CD4-positive, alpha-beta memory T cell (primary cell): ENCODE measurements around the gene LIFR. TPM values are rescaled to one million over a fixed set of nuclear protein-coding genes. Genes with fewer than 3 reads are reported as not detected.

Experiments
- CTCF ChIA-PET: fragments of 350-600 bp; sonication (Branson Sonifier 250); formaldehyde crosslinking; loops from one replicate; lab custom pipeline; 2021; ENCODE audit warnings: inconsistent platforms; ENCODE audit not compliant: partially characterized antibody; lab: Charles Lee
- POLR2A ChIA-PET: fragments of 350-600 bp; sonication (Branson Sonifier 250); formaldehyde crosslinking; loops from one replicate; lab custom pipeline; 2021; ENCODE audit not compliant: partially characterized antibody; lab: Charles Lee
- DNase-seq, 5 donors: peaks; one replicate each; pipeline versions ENCODE4 v3.0.0 to v3.0.0-alpha.2; 2020 to 2022; ENCODE audit warnings: mixed read lengths in 1 of 5
- H3K27ac ChIP-seq: one replicate; pipeline ENCODE4 v1.7.0; 2013; ENCODE audit warnings: low read depth, low read length
- H3K27me3 ChIP-seq: 2 replicates; pipeline ENCODE4 v1.7.0; 2013; ENCODE audit warnings: mild to moderate bottlenecking, low read length, moderate library complexity; ENCODE audit not compliant: insufficient read depth
- H3K36me3 ChIP-seq: 2 replicates; pipeline ENCODE4 v1.7.0; 2013; ENCODE audit warnings: mild to moderate bottlenecking, low read length, moderate library complexity; ENCODE audit not compliant: insufficient read depth
- H3K4me1 ChIP-seq: 2 replicates; pipeline ENCODE4 v1.7.0; 2013; ENCODE audit warnings: mild to moderate bottlenecking, low read length, moderate library complexity; ENCODE audit not compliant: insufficient read depth
- H3K4me3 ChIP-seq, 2 donors: one replicate each; pipeline ENCODE4 v1.7.0; 2013; ENCODE audit warnings: low read length in 2 of 2, mild to moderate bottlenecking in 1 of 2
- H3K9me3 ChIP-seq, 2 donors: one replicate each; pipeline ENCODE4 v1.7.0; 2013; ENCODE audit warnings: low read length in 2 of 2, control low read depth in 1 of 2; ENCODE audit not compliant: control insufficient read depth in 1 of 2
- H3K27ac Mint-ChIP-seq, 7 donors: one replicate each; pipeline ENCODE4 v1.8.0; 2020 to 2021; ENCODE audit warnings: mixed read lengths in 7 of 7, mild to moderate bottlenecking in 6 of 7, inconsistent platforms in 3 of 7, moderate library complexity in 3 of 7
- H3K27me3 Mint-ChIP-seq, 2 donors: one replicate each; pipeline ENCODE4 v1.8.0; 2020 to 2021; ENCODE audit warnings: mixed read lengths in 2 of 2
- H3K36me3 Mint-ChIP-seq, 2 donors: one replicate each; pipeline ENCODE4 v1.8.0; 2020 to 2021; ENCODE audit warnings: mixed read lengths in 2 of 2, inconsistent platforms in 1 of 2, mild to moderate bottlenecking in 1 of 2
- H3K4me1 Mint-ChIP-seq, 4 donors: one replicate each; pipeline ENCODE4 v1.8.0; 2020 to 2021; ENCODE audit warnings: mixed read lengths in 4 of 4, mild to moderate bottlenecking in 1 of 4
- H3K4me3 Mint-ChIP-seq, 8 donors: one replicate each; pipeline ENCODE4 v1.8.0; 2020 to 2021; ENCODE audit warnings: mixed read lengths in 8 of 8, mild to moderate bottlenecking in 7 of 8, moderate library complexity in 6 of 8, inconsistent platforms in 3 of 8
- H3K9me3 Mint-ChIP-seq, 8 donors: one replicate each; pipeline ENCODE4 v1.8.0; 2020 to 2021; ENCODE audit warnings: mixed read lengths in 8 of 8, mild to moderate bottlenecking in 5 of 8, inconsistent platforms in 3 of 8, moderate library complexity in 1 of 8
- intact Hi-C: fragments of 100-400 bp; cut with micrococcal nuclease; formaldehyde crosslinking; loops from one replicate; pipeline ENCODE4 v1.15.1; 2023
- microRNA-seq: library from miRNA; unstranded; fragments of <30 nt; microRNA quantifications from one replicate; pipeline ENCODE4 v1.2.0, GENCODE V29; 2021; ENCODE audit warnings: borderline replicate concordance, borderline number of aligned reads, borderline microRNAs expressed, mixed read lengths
- polyA plus RNA-seq, 2 donors: library from polyadenylated mRNA; unstranded; fragments of 300-500 nt; fragmentation: Illumina TruSeq; gene quantifications; one replicate each; pipeline ENCODE4 v1.2.3, GENCODE V29; 2021
- total RNA-seq, 2 experiments: library from RNA; stranded (reverse); gene quantifications; one replicate each; pipeline ENCODE4 v1.2.3, GENCODE V29; 2021

LIFR gene
- total and polyA plus RNA-seq, 4 experiments from 2014 or later, result 0.23 to 0.42 TPM; not detected in 2

DNA sequence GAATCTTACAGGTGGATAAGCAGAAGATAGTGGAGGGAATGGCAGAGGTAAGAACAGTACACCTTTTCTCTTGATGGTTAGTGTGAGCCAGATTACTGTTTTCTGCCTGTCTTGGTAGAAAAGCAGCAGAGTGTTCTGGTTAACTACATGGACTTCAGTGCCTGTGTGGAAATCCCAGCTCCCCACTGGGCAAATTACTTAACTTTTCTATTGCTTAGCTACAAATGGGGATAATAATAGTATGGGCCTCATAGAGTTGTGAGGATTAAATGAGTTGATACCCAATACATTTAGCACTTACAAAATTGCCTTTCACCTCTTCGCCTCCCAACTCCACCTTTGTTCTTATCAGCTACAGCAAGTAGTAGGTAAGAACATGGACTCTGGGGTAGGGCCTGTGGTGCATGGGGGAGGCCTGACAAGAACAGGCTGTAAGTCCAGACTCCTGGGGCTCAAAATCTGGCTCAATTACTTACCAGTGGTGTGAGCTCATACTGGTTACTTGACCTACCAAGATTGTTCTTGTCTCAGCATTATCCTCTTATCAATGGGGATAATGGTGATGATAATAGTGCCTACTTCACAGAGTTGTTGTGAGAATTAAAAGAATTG is 125.1 kb downstream of the LIFR start:
- no peaks in the 10 kb centered on the region for H3K9me3 Mint-ChIP-seq
- POLR2A ChIA-PET, result no interaction called here
- H3K36me3 ChIP-seq, result no peaks in the 10 kb centered on the region
- no peaks in the 10 kb centered on the region for H3K36me3 Mint-ChIP-seq
- no peak overlapping the region for H3K4me3 ChIP-seq
- no peak for DNase-seq
- peaks cover 0 to 11% (median 6%) of the 10 kb centered on the region in 4 donors for H3K4me1 Mint-ChIP-seq
- H3K4me3 Mint-ChIP-seq, result no peak overlapping the region
- no peaks in the 10 kb centered on the region for H3K4me1 ChIP-seq
- no peaks in the 10 kb centered on the region for H3K27me3 ChIP-seq
- no peak overlapping the region for H3K27ac Mint-ChIP-seq
- CTCF ChIA-PET, result interaction anchor here (1.3 to 3.6 kb wide), 2 partner anchors 10 to 11 kb away, joined by 8 to 13 read pairs; no protein-coding TSS in a partner anchor
- H3K9me3 ChIP-seq, result no peaks in the 10 kb centered on the region
- intact Hi-C loops, result no loop called here
- no peak overlapping the region for H3K27ac ChIP-seq
- peaks cover 11 to 18% of the 10 kb centered on the region in 2 donors for H3K27me3 Mint-ChIP-seq

GRCh38 chr5:38426986-38427950 is 129.2 kb downstream of the LIFR start:
- Mint-ChIP-seq H3K4me1 (peaks cover 0 to 11% (median 5%) of the 10 kb centered on the region in 4 donors), H3K27ac (no peak overlapping the region), H3K27me3 (peaks cover 3 to 10% of the 10 kb centered on the region in 2 donors), H3K9me3 (no peaks in the 10 kb centered on the region), H3K4me3 (no peak overlapping the region), H3K36me3 (no peaks in the 10 kb centered on the region)
- Histone ChIP-seq H3K27ac (no peak overlapping the region), H3K4me1 (no peaks in the 10 kb centered on the region), H3K27me3 (no peaks in the 10 kb centered on the region), H3K36me3 (no peaks in the 10 kb centered on the region), H3K4me3 (no peak overlapping the region), H3K9me3 (no peaks in the 10 kb centered on the region)
- CTCF ChIA-PET, result interaction anchor here (1.8 kb wide), 1 partner anchor 14 kb away, joined by 6 read pairs; no protein-coding TSS in a partner anchor
- intact Hi-C loops, result no loop called here
- DNase-seq, result no peak
- POLR2A ChIA-PET, result no interaction called here

- intact Hi-C loops, result no loop called here
- POLR2A ChIA-PET, result no interaction called here
- Histone ChIP-seq H3K9me3 (no peaks in the 10 kb centered on the region), H3K27me3 (no peaks in the 10 kb centered on the region), H3K4me1 (no peaks in the 10 kb centered on the region), H3K4me3 (no peak overlapping the region), H3K27ac (no peak overlapping the region), H3K36me3 (no peaks in the 10 kb centered on the region)
- Mint-ChIP-seq H3K27me3 (peaks cover 3 to 9% of the 10 kb centered on the region in 2 donors), H3K9me3 (no peaks in the 10 kb centered on the region), H3K4me3 (no peak overlapping the region), H3K36me3 (no peaks in the 10 kb centered on the region), H3K4me1 (peaks cover 0 to 11% (median 5%) of the 10 kb centered on the region in 4 donors), H3K27ac (no peak overlapping the region)
- CTCF ChIA-PET, result interaction anchor here (1.8 kb wide), 1 partner anchor 15 kb away, joined by 6 read pairs; no protein-coding TSS in a partner anchor
- DNase-seq, result no peak
Observed at GRCh38 chr5:38426490-38426889, 130.0 kb downstream of the LIFR start.

Small RNA genes within 50 kb of the gene (microRNA-seq; reads per million reads assigned to microRNA genes)
- gene MIR3650, result not detected
